H9 (cell line): Measurements from ENCODE around the gene NBDY. TPM values are rescaled to one million over a fixed set of nuclear protein-coding genes. Genes with fewer than 3 reads are reported as not detected.

Experiments used
- DNase-seq: peaks from one replicate; pipeline ENCODE4 v3.0.0-alpha.2; 2017
- H2AFZ ChIP-seq: one replicate; pipeline ENCODE4 v1.6.1; 2013; ENCODE audit warnings: mild to moderate bottlenecking, low read length, control low read depth, moderate library complexity
- H2AK5ac ChIP-seq: 2 replicates; pipeline ENCODE4 v1.6.1; 2013; ENCODE audit warnings: low read length, control low read depth, mixed read lengths; ENCODE audit not compliant: insufficient read length
- H2BK120ac ChIP-seq: one replicate; pipeline ENCODE4 v1.6.1; 2013; ENCODE audit warnings: low read depth, mild to moderate bottlenecking, low read length, control low read depth, inconsistent platforms; ENCODE audit not compliant: poor library complexity, severe bottlenecking
- H2BK12ac ChIP-seq: 2 replicates; pipeline ENCODE4 v1.6.1; 2013; ENCODE audit warnings: low read length, control low read depth, mixed read lengths, low read depth; ENCODE audit not compliant: insufficient read length
- H2BK15ac ChIP-seq: 2 replicates; pipeline ENCODE4 v1.6.1; 2013; ENCODE audit warnings: low read depth, low read length, control low read depth
- H2BK20ac ChIP-seq: one replicate; pipeline ENCODE4 v1.6.1; 2013; ENCODE audit warnings: low read depth, mild to moderate bottlenecking, low read length, control low read depth, inconsistent platforms; ENCODE audit not compliant: poor library complexity, severe bottlenecking
- H2BK5ac ChIP-seq: 2 replicates; pipeline ENCODE4 v1.6.1; 2013; ENCODE audit warnings: low read length, control low read depth, mixed read lengths; ENCODE audit not compliant: insufficient read length
- H3K14ac ChIP-seq: 2 replicates; pipeline ENCODE4 v1.6.1; 2013; ENCODE audit warnings: low read length, control low read depth; ENCODE audit not compliant: insufficient read depth
- H3K18ac ChIP-seq: 2 replicates; pipeline ENCODE4 v1.6.1; 2013; ENCODE audit warnings: low read depth, mild to moderate bottlenecking, mixed read lengths, low read length, control low read depth; ENCODE audit not compliant: insufficient read length
- H3K23ac ChIP-seq: 2 replicates; pipeline ENCODE4 v1.6.1; 2013; ENCODE audit warnings: low read length, control low read depth, mixed read lengths, low read depth; ENCODE audit not compliant: insufficient read length
- H3K23me2 ChIP-seq: 2 replicates; pipeline ENCODE4 v1.6.1; 2013; ENCODE audit warnings: low read depth, mild to moderate bottlenecking, mixed read lengths, low read length, control low read depth; ENCODE audit not compliant: insufficient read length, poor library complexity, severe bottlenecking
- H3K27ac ChIP-seq: 2 replicates; pipeline ENCODE4 v1.5.1; 2013; ENCODE audit warnings: low read length, control low read depth, mixed read lengths, low read depth; ENCODE audit not compliant: insufficient read length
- H3K27me3 ChIP-seq: 2 replicates; pipeline ENCODE4 v1.6.1; 2013; ENCODE audit warnings: low read length, control low read depth, inconsistent platforms; ENCODE audit not compliant: insufficient read depth
- H3K4ac ChIP-seq: 2 replicates; pipeline ENCODE4 v1.6.1; 2013; ENCODE audit warnings: low read depth, mild to moderate bottlenecking, control low read depth, inconsistent platforms, low read length, moderate library complexity
- H3K4me1 ChIP-seq: 2 replicates; pipeline ENCODE4 v1.6.1; 2013; ENCODE audit warnings: low read length, control low read depth, inconsistent platforms; ENCODE audit not compliant: insufficient read depth
- H3K4me2 ChIP-seq: 2 replicates; pipeline ENCODE4 v1.6.1; 2013; ENCODE audit warnings: low read length, control low read depth, mixed read lengths; ENCODE audit not compliant: insufficient read length, insufficient read depth
- H3K56ac ChIP-seq: 2 replicates; pipeline ENCODE4 v1.6.1; 2013; ENCODE audit warnings: low read depth, mild to moderate bottlenecking, mixed read lengths, low read length, control low read depth; ENCODE audit not compliant: insufficient read length
- H3K79me1 ChIP-seq: 2 replicates; pipeline ENCODE4 v1.6.1; 2013; ENCODE audit warnings: low read depth, mild to moderate bottlenecking, moderate library complexity, low read length, control low read depth, inconsistent platforms; ENCODE audit not compliant: insufficient read depth, poor library complexity, severe bottlenecking
- H3K79me2 ChIP-seq: 2 replicates; pipeline ENCODE4 v1.6.1; 2013; ENCODE audit warnings: low read length, control low read depth, inconsistent platforms; ENCODE audit not compliant: insufficient read depth
- H3K9ac ChIP-seq: 2 replicates; pipeline ENCODE4 v1.6.1; 2013; ENCODE audit warnings: low read length, control low read depth, mixed read lengths; ENCODE audit not compliant: insufficient read length; ENCODE audit errors: extremely low read depth
- H3K9me3 ChIP-seq: one replicate; pipeline ENCODE4 v1.6.1; 2013; ENCODE audit warnings: low read depth, low read length, inconsistent platforms; ENCODE audit not compliant: control insufficient read depth
- H3T11ph ChIP-seq: one replicate; pipeline ENCODE4 v1.6.1; 2013; ENCODE audit warnings: mild to moderate bottlenecking, low read length, control low read depth, inconsistent platforms
- H4K20me1 ChIP-seq: one replicate; pipeline ENCODE4 v1.6.1; 2013; ENCODE audit not compliant: control insufficient read depth, insufficient read length, insufficient read depth
- H4K5ac ChIP-seq: 2 replicates; pipeline ENCODE4 v1.6.1; 2013; ENCODE audit warnings: low read depth, mild to moderate bottlenecking, mixed read lengths, low read length, control low read depth; ENCODE audit not compliant: insufficient read length
- H4K8ac ChIP-seq: replicated peaks from 2 replicates; pipeline ENCODE4 v1.6.1; 2013; ENCODE audit warnings: low read length, control low read depth, mixed read lengths, low read depth; ENCODE audit not compliant: insufficient read length
- H4K91ac ChIP-seq: 2 replicates; pipeline ENCODE4 v1.6.1; 2013; ENCODE audit warnings: low read depth, mild to moderate bottlenecking, moderate library complexity, mixed read lengths, low read length, control low read depth; ENCODE audit not compliant: insufficient read length
- H3K27ac Mint-ChIP-seq, 3 experiments: 2 replicates in 2 of 3; 3 replicates in 1 of 3; pipeline ENCODE4 v1.8.0; 2020 to 2021; ENCODE audit warnings: mixed read lengths in 3 of 3, mild to moderate bottlenecking in 1 of 3, moderate library complexity in 1 of 3
- H3K27me3 Mint-ChIP-seq: 2 replicates; pipeline ENCODE4 v1.8.0; 2021; ENCODE audit warnings: low read depth, mild to moderate bottlenecking, moderate library complexity, mixed read lengths
- H3K36me3 Mint-ChIP-seq, 3 experiments: 2 replicates in 2 of 3; 3 replicates in 1 of 3; pipeline ENCODE4 v1.8.0; 2020 to 2021; ENCODE audit warnings: low read depth in 3 of 3, mixed read lengths in 3 of 3; ENCODE audit not compliant: insufficient read depth in 1 of 3
- H3K4me1 Mint-ChIP-seq, 2 experiments: 2 replicates each; pipeline ENCODE4 v1.8.0; 2020; ENCODE audit warnings: mixed read lengths in 2 of 2
- H3K4me3 Mint-ChIP-seq, 2 experiments: 2 replicates in 1 of 2; 3 replicates in 1 of 2; pipeline ENCODE4 v1.8.0; 2020 to 2021; ENCODE audit warnings: mild to moderate bottlenecking in 2 of 2, mixed read lengths in 2 of 2, moderate library complexity in 1 of 2
- H3K9me3 Mint-ChIP-seq, 2 experiments: 2 replicates in 1 of 2; 3 replicates in 1 of 2; pipeline ENCODE4 v1.8.0; 2020; ENCODE audit warnings: mild to moderate bottlenecking in 2 of 2, mixed read lengths in 2 of 2, moderate library complexity in 1 of 2
- WGBS: extraction: QIAGEN DNeasy Blood & Tissue Kit; methylation state at CpG from one replicate; pipeline ENCODE4 v1.1.7; 2013; ENCODE audit warnings: missing lambda C conversion rate, low lambda C conversion rate, mixed read lengths; ENCODE audit not compliant: insufficient read length; ENCODE audit errors: extremely low coverage; 5-methylcytosine and 5-hydroxymethylcytosine counted together
- total RNA-seq: library from RNA; stranded (reverse); gene quantifications from 2 replicates; pipeline ENCODE4 v1.2.1, GENCODE V29; 2021
- TF ChIP-seq, protein P1 (sequence below): fragments of 200-600 bp; sonication (generic); conservative IDR thresholded peaks from 3 replicates; pipeline ENCODE4 v1.8.0; 2021; ENCODE audit warnings: antibody characterized with exemption, mild to moderate bottlenecking

Gene NBDY
- total RNA-seq, 1 experiment from 2014 or later, result 62.5 TPM

DNA sequence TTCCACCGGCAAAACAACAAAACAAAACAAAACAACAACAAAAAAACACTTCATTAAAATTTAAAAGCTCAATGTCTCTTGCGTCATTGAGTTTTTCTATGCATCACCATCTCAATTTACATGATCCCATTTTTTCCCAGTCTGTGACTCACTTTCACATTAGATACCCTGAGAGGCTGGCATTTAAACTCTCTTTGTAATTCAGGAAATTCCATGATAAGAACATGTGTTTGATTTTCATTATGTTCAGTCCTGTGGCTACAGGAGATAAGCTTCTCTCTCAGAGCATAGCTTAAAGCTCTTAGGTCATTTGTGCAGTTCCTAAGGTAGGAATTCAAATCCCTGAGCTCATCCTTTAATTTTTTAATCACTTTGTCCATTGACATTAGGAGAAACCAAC lies 104.6 kb downstream of the NBDY start:
- Histone ChIP-seq H3K23me2 (no peaks in the 10 kb centered on the region), H3K18ac (no peak overlapping the region), H2BK12ac (no peak overlapping the region), H4K5ac (no peak overlapping the region), H3K4me2 (no peak overlapping the region), H2AFZ (no peak overlapping the region), H3K9me3 (no peaks in the 10 kb centered on the region), H3K23ac (no peak overlapping the region), H3K14ac (no peak overlapping the region), H2BK20ac (no peak overlapping the region), H2AK5ac (no peak overlapping the region), H2BK5ac (no peak overlapping the region), H3K27ac (no peak overlapping the region), H3K27me3 (no peaks in the 10 kb centered on the region), H3T11ph (no peak overlapping the region), H3K79me1 (no peaks in the 10 kb centered on the region), H3K79me2 (no peaks in the 10 kb centered on the region), H4K8ac (no peak overlapping the region), H3K56ac (no peak overlapping the region), H4K91ac (no peak overlapping the region), H3K4ac (no peak overlapping the region), H2BK15ac (no peak overlapping the region), H3K9ac (no peak overlapping the region), H3K4me1 (no peaks in the 10 kb centered on the region), H2BK120ac (no peak overlapping the region), H4K20me1 (no peaks in the 10 kb centered on the region)
- H3K36me3 Mint-ChIP-seq, result no peaks in the 10 kb centered on the region; a peak in 3 of 7 replicates
- peaks cover 0 to 11% of the 10 kb centered on the region in 2 experiments; a peak in 3 of 4 replicates for H3K4me1 Mint-ChIP-seq
- H3K27me3 Mint-ChIP-seq, result peaks cover 2% of the 10 kb centered on the region
- no peak overlapping the region for H3K4me3 Mint-ChIP-seq
- H3K27ac Mint-ChIP-seq, result no peak overlapping the region
- 100% methylated on average over 1 of the region's 2 CpGs for WGBS
- TF ChIP-seq, protein P1, sequence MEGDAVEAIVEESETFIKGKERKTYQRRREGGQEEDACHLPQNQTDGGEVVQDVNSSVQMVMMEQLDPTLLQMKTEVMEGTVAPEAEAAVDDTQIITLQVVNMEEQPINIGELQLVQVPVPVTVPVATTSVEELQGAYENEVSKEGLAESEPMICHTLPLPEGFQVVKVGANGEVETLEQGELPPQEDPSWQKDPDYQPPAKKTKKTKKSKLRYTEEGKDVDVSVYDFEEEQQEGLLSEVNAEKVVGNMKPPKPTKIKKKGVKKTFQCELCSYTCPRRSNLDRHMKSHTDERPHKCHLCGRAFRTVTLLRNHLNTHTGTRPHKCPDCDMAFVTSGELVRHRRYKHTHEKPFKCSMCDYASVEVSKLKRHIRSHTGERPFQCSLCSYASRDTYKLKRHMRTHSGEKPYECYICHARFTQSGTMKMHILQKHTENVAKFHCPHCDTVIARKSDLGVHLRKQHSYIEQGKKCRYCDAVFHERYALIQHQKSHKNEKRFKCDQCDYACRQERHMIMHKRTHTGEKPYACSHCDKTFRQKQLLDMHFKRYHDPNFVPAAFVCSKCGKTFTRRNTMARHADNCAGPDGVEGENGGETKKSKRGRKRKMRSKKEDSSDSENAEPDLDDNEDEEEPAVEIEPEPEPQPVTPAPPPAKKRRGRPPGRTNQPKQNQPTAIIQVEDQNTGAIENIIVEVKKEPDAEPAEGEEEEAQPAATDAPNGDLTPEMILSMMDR, result no peak
- peaks cover 66 to 69% of the 10 kb centered on the region in 2 experiments for H3K9me3 Mint-ChIP-seq
- DNase-seq, result no peak
